ENCODE results near the gene FAH. TPM values are rescaled to one million over a fixed set of nuclear protein-coding genes. Genes with fewer than 3 reads are reported as not detected.

Gene FAH
- total RNA-seq, 1 donor from 2014 or later: 16.2 TPM

- Mint-ChIP-seq H3K9me3 (ENCODE audit: low read depth) (peaks cover 8% of the 10 kb centered on the region), H3K4me3 (ENCODE audit: unreplicated experiment) (no peak overlapping the region), H3K27me3 (ENCODE audit: low read depth) (no peaks in the 10 kb centered on the region), H3K4me1 (ENCODE audit: low read depth) (peaks cover 17% of the 10 kb centered on the region), H3K27ac (ENCODE audit: unreplicated experiment) (no peak overlapping the region), H3K36me3 (ENCODE audit: low read depth) (peaks cover 24% of the 10 kb centered on the region)
- no peak for DNase-seq (ENCODE audit: low spot score)
- no peak for TF ChIP-seq CTCF (IDR thresholded peaks at IDR 0.05)
Measured at GRCh38 chr15:80180986-80181385, 28.2 kb downstream of the FAH start.

GRCh38 chr15:80182611-80183261, 29.9 kb downstream of the FAH start:
- Mint-ChIP-seq H3K36me3 (ENCODE audit: low read depth) (peaks cover 32% of the 10 kb centered on the region), H3K4me3 (ENCODE audit: unreplicated experiment) (no peak overlapping the region), H3K27me3 (ENCODE audit: low read depth) (no peaks in the 10 kb centered on the region), H3K4me1 (ENCODE audit: low read depth) (peaks cover 17% of the 10 kb centered on the region), H3K27ac (ENCODE audit: unreplicated experiment) (no peak overlapping the region), H3K9me3 (ENCODE audit: low read depth) (peaks cover 8% of the 10 kb centered on the region)
- no peak for DNase-seq (ENCODE audit: low spot score)
- no peak for TF ChIP-seq CTCF (IDR thresholded peaks at IDR 0.05)

DNA sequence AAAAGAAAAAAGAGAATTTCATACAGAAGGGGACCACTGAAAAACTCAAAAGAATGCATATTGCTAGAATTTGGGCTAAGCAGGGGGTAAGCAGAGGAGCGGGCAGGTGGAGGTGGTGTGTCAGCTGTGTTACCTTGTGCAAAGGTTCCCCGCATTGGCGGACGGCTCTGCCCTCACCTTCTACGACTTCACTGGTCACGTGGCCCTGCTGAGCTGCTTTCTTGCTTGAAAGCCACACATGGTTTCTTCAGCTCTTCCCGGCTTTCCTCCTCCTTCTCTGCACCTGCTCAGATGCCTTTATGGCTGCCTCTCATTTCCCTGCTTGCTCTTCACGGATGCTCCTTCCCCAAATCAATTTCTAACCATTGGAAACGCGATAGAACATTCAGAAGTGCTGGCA, 30.5 kb downstream of the FAH start:
- Mint-ChIP-seq H3K27me3 (ENCODE audit: low read depth) (no peaks in the 10 kb centered on the region), H3K4me3 (ENCODE audit: unreplicated experiment) (no peak overlapping the region), H3K27ac (ENCODE audit: unreplicated experiment) (no peak overlapping the region), H3K36me3 (ENCODE audit: low read depth) (peaks cover 33% of the 10 kb centered on the region), H3K9me3 (ENCODE audit: low read depth) (peaks cover 8% of the 10 kb centered on the region), H3K4me1 (ENCODE audit: low read depth) (peaks cover 17% of the 10 kb centered on the region)
- no peak for TF ChIP-seq CTCF (IDR thresholded peaks at IDR 0.05)
- DNase-seq (ENCODE audit: low spot score): no peak

- Mint-ChIP-seq H3K27me3 (ENCODE audit: low read depth) (no peaks in the 10 kb centered on the region), H3K4me3 (ENCODE audit: unreplicated experiment) (no peak overlapping the region), H3K36me3 (ENCODE audit: low read depth) (peaks cover 32% of the 10 kb centered on the region), H3K4me1 (ENCODE audit: low read depth) (peaks cover 15% of the 10 kb centered on the region), H3K9me3 (ENCODE audit: low read depth) (peaks cover 6% of the 10 kb centered on the region), H3K27ac (ENCODE audit: unreplicated experiment) (no peak overlapping the region)
- DNase-seq (ENCODE audit: low spot score): no peak
- peak; percentile 43 for TF ChIP-seq CTCF (IDR thresholded peaks at IDR 0.05)
Measured at GRCh38 chr15:80183886-80184285, 31.1 kb downstream of the FAH start.

DNA sequence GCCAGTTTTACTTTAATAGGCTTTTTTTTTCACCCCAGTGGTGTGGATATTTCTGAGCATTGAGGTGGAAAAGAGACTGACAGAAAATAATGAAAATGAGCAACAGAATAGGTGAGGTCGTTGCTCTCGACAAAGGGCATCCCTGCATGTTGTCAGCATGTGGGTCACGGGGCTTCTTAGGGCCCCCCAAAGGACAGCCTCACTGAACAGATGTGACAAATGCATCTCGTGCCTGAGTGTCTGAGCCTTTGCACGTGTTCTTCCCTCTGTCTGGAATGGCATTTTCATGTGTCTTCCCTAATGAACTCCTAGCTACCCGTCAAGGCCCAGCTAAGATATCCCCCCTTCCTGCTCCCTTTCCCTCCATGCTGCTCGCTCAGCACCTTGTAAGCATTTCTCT, 31.8 kb downstream of the FAH start:
- Mint-ChIP-seq H3K27me3 (ENCODE audit: low read depth) (no peaks in the 10 kb centered on the region), H3K4me3 (ENCODE audit: unreplicated experiment) (no peak overlapping the region), H3K4me1 (ENCODE audit: low read depth) (peaks cover 8% of the 10 kb centered on the region), H3K9me3 (ENCODE audit: low read depth) (peaks cover 3% of the 10 kb centered on the region), H3K27ac (ENCODE audit: unreplicated experiment) (no peak overlapping the region), H3K36me3 (ENCODE audit: low read depth) (peaks cover 30% of the 10 kb centered on the region)
- no peak for DNase-seq (ENCODE audit: low spot score)
- no peak for TF ChIP-seq CTCF (IDR thresholded peaks at IDR 0.05)
